Measurements from ENCODE around the gene RAD52.

RAD52 gene

GRCh38 chr12:865614-866013 lies 83.9 kb downstream of the RAD52 start:
- no peak overlapping the region for H3K4me3 ChIP-seq (ENCODE audit: control insufficient read depth, low read depth, low read length)
- no peak for TF ChIP-seq CTCF (conservative IDR thresholded peaks at IDR 0.05; ENCODE audit: control insufficient read depth, insufficient read depth, low read depth, low read length)
- DNase-seq (ENCODE audit: low read depth) = no peak

GRCh38 chr12:863285-863684 lies 86.2 kb downstream of the RAD52 start:
- DNase-seq (ENCODE audit: low read depth) = no peak
- H3K4me3 ChIP-seq (ENCODE audit: control insufficient read depth, low read depth, low read length) = no peak overlapping the region
- no peak for TF ChIP-seq CTCF (conservative IDR thresholded peaks at IDR 0.05; ENCODE audit: control insufficient read depth, insufficient read depth, low read depth, low read length)

GRCh38 chr12:862303-862911 lies 87.1 kb downstream of the RAD52 start:
- no peak for TF ChIP-seq CTCF (conservative IDR thresholded peaks at IDR 0.05; ENCODE audit: control insufficient read depth, insufficient read depth, low read depth, low read length)
- no peak for DNase-seq (ENCODE audit: low read depth)
- H3K4me3 ChIP-seq (ENCODE audit: control insufficient read depth, low read depth, low read length) = no peak overlapping the region

Data from fibroblast of mammary gland (primary cell).